HEK293T (cell line): ENCODE results near the gene GPR25.
A peak's percentile ranks its signal among the peaks of the same experiment; 100 is the strongest.

Source experiments
- CTCF ChIA-PET: fragments of 350-600 bp; formaldehyde crosslinking; extraction: SDS; loops from one replicate; lab custom pipeline; 2021; ENCODE audit warnings: antibody characterized with exemption, inconsistent platforms; lab: Yijun Ruan, JAX
- POLR2A ChIA-PET: fragments of 350-600 bp; formaldehyde crosslinking; extraction: SDS; loops from one replicate; lab custom pipeline; 2020; ENCODE audit warnings: antibody characterized with exemption, inconsistent platforms; lab: Yijun Ruan, JAX
- DNase-seq: peaks from one replicate; pipeline ENCODE4 v3.0.0; 2012; ENCODE audit warnings: mixed read lengths; ENCODE audit errors: extremely low spot score
- ARNT ChIP-seq: fragments of 450-650 bp; IDR thresholded peaks from 2 replicates; pipeline ENCODE4 v1.6.1; 2017; ENCODE audit warnings: mild to moderate bottlenecking
- BHLHE40 ChIP-seq: fragments of 450-650 bp; IDR thresholded peaks from 2 replicates; pipeline ENCODE4 v1.6.1; 2016; ENCODE audit warnings: mild to moderate bottlenecking, moderate library complexity, borderline replicate concordance
- CTBP1 ChIP-seq: fragments of 450-650 bp; IDR thresholded peaks from 2 replicates; pipeline ENCODE4 v1.6.1; 2016; ENCODE audit warnings: borderline replicate concordance
- ELF4 ChIP-seq: fragments of 450-650 bp; IDR thresholded peaks from 2 replicates; pipeline ENCODE4 v1.6.1; 2017; ENCODE audit warnings: antibody characterized with exemption
- FOXA1 ChIP-seq: fragments of 450-650 bp; IDR thresholded peaks from 2 replicates; pipeline ENCODE4 v1.6.1; 2016; ENCODE audit warnings: mild to moderate bottlenecking
- FOXK2 ChIP-seq: fragments of 450-650 bp; IDR thresholded peaks from 2 replicates; pipeline ENCODE4 v1.6.1; 2016; ENCODE audit warnings: mild to moderate bottlenecking
- FOXM1 ChIP-seq: fragments of 450-650 bp; IDR thresholded peaks from 2 replicates; pipeline ENCODE4 v1.6.1; 2017; ENCODE audit warnings: mild to moderate bottlenecking, borderline replicate concordance
- HDGF ChIP-seq: fragments of 450-650 bp; IDR thresholded peaks from 2 replicates; pipeline ENCODE4 v1.6.1; 2017; ENCODE audit warnings: antibody characterized with exemption, borderline replicate concordance
- L3MBTL2 ChIP-seq: fragments of 450-650 bp; conservative IDR thresholded peaks from 2 replicates; pipeline ENCODE4 v1.6.1; 2016; ENCODE audit warnings: mild to moderate bottlenecking
- LEF1 ChIP-seq: fragments of 450-650 bp; IDR thresholded peaks from 2 replicates; pipeline ENCODE4 v1.6.1; 2017; ENCODE audit warnings: mild to moderate bottlenecking, borderline replicate concordance
- NFRKB ChIP-seq: fragments of 450-650 bp; IDR thresholded peaks from 2 replicates; pipeline ENCODE4 v1.6.1; 2016; ENCODE audit warnings: mild to moderate bottlenecking, moderate library complexity
- SP1 ChIP-seq: fragments of 450-650 bp; IDR thresholded peaks from 2 replicates; pipeline ENCODE4 v1.6.1; 2017
- SUZ12 ChIP-seq: fragments of 450-650 bp; IDR thresholded peaks from 2 replicates; pipeline ENCODE4 v1.6.1; 2016; ENCODE audit warnings: mild to moderate bottlenecking
- TARDBP ChIP-seq: fragments of 450-650 bp; IDR thresholded peaks from 2 replicates; pipeline ENCODE4 v1.6.1; 2016
- ZNF384 ChIP-seq: fragments of 450-650 bp; IDR thresholded peaks from 2 replicates; pipeline ENCODE4 v1.6.1; 2016
- TF ChIP-seq, protein P1 (sequence below): fragments of 450-650 bp; IDR thresholded peaks from 2 replicates; pipeline ENCODE4 v1.6.1; 2016

Gene GPR25, protein sequence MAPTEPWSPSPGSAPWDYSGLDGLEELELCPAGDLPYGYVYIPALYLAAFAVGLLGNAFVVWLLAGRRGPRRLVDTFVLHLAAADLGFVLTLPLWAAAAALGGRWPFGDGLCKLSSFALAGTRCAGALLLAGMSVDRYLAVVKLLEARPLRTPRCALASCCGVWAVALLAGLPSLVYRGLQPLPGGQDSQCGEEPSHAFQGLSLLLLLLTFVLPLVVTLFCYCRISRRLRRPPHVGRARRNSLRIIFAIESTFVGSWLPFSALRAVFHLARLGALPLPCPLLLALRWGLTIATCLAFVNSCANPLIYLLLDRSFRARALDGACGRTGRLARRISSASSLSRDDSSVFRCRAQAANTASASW

DNA sequence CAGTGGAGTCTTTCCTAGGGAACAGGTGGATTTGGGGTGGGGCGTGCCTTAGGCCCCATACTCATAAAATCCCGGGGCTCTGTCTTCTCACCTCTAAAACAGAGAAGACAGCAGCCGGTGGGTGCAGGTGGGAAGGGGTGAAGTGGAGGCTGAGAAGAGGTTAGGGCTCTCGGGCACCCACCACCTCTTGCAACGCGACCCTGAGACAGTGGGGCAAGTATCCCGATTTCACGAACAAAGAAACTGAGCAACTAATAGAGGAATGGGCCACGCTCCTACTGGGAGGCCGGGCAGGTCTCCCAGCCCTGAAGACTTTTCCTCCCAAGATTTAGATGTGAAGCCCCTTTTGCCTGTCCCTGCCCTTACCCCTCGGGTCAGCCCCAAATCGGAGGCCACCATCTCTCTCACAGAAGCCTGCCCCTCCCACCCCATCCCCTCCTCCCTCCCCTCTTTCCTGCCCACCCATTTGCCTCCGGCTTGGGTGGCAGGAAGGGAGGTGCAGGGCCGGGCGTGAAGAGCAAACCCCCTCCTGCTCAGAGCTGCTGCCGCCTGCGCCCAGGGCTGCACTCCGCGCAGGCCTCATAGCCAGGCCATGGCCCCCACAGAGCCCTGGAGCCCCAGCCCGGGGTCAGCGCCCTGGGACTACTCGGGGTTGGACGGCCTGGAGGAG is at the start of gene GPR25:
GPR25 (plus strand) TSS at position 536 of the 670 bp plus-strand sequence; CDS start at position 593, 57 bp downstream.
- ChIA-PET POLR2A (no interaction called here), CTCF (no interaction called here)
- TF ChIP-seq NFRKB (no peak), FOXK2 (no peak), TARDBP (no peak), CTBP1 (no peak), BHLHE40 (no peak), LEF1 (no peak), ZNF384 (no peak), ELF4 (no peak), FOXA1 (no peak), FOXM1 (no peak)
- DNase-seq = no peak

GRCh38 chr1:200831091-200831490 is 41.7 kb upstream of the GPR25 start:
- TF ChIP-seq ARNT = peak; percentile 74
- TF ChIP-seq, protein P1, sequence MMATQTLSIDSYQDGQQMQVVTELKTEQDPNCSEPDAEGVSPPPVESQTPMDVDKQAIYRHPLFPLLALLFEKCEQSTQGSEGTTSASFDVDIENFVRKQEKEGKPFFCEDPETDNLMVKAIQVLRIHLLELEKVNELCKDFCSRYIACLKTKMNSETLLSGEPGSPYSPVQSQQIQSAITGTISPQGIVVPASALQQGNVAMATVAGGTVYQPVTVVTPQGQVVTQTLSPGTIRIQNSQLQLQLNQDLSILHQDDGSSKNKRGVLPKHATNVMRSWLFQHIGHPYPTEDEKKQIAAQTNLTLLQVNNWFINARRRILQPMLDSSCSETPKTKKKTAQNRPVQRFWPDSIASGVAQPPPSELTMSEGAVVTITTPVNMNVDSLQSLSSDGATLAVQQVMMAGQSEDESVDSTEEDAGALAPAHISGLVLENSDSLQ = peak; percentile 89
- TF ChIP-seq LEF1 = no peak
- CTCF ChIA-PET = no interaction called here
- no peak for DNase-seq
- POLR2A ChIA-PET = no interaction called here

- POLR2A ChIA-PET = no interaction called here
- no peak for DNase-seq
- CTCF ChIA-PET = no interaction called here
- TF ChIP-seq NFRKB (no peak), FOXA1 (no peak), TARDBP (no peak), ELF4 (no peak), CTBP1 (no peak), ARNT (no peak), LEF1 (no peak), SP1 (no peak), SUZ12 (no peak), ZNF384 (no peak), FOXM1 (no peak), HDGF (no peak), BHLHE40 (no peak), L3MBTL2 (no peak)
- TF ChIP-seq, protein P1 = no peak
Measured at GRCh38 chr1:200834383-200834782, 38.4 kb upstream of the GPR25 start.

DNA sequence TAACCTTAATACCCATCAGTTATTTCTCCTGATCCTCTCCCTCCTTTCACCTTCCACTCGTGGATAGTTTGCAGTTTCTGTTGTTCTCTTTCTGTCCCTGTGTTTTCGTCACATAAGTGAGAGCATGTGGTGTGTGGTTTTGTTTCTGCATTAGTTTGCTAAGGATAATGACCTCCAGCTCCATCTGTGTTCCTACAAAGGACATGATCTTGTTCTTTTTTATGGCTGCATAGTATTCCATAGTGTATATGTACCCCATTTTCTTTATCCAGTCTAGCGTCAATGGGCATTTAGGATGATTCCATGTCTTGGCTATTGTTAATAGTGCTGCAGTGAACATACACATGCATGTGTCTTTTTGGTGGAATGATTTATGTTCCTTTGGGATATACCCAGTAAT is 36.6 kb upstream of the GPR25 start:
- no peak for DNase-seq

DNA sequence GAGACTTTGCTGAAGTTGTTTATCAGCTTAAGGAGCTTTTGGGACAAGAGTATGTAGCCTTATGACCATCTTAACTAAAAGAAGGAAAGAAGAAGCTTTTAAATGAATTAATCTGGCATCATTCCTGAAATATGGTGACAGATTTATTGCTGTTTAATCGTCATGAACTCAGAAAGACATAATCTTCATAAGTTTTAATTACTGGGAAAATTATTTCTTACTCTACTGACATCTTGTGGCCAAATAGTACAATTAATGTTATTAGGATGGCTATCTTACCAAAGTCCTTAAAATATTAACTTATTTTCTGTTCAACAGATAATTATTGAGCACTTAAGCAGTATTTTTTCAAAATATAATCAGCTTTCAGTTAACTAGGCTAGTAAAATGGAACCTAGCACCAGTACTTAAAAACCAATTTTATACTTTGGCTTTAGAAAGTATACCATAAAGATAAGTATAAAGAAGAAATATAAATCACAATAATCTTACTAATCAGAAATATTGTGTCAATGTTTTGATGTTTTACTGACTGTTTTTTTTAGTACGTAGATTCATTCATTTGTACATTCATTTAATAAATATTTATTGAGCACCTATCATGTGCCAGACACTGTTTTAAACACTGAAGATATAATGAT is 34.7 kb upstream of the GPR25 start:
- DNase-seq = no peak
- ChIA-PET POLR2A (no interaction called here), CTCF (no interaction called here)
- TF ChIP-seq BHLHE40 = no peak
- no peak for TF ChIP-seq SUZ12
- no peak for TF ChIP-seq LEF1
- TF ChIP-seq, protein P1 = peak; percentile 48; the same call in 1 of the 2 replicates

More for the DNA sequence above, 36.6 kb upstream of the GPR25 start:
- ChIA-PET CTCF (no interaction called here), POLR2A (no interaction called here)
- no peak for TF ChIP-seq L3MBTL2
- no peak for TF ChIP-seq FOXA1
- no peak for TF ChIP-seq FOXM1
- TF ChIP-seq, protein P1 = no peak
